Measurements from ENCODE around the gene RSBN1. TPM values are rescaled to one million over a fixed set of nuclear protein-coding genes. Genes with fewer than 3 reads are reported as not detected.

The RSBN1 gene
- total RNA-seq, 2 donors from 2014 or later, result 14.2 to 17.4 TPM

DNA sequence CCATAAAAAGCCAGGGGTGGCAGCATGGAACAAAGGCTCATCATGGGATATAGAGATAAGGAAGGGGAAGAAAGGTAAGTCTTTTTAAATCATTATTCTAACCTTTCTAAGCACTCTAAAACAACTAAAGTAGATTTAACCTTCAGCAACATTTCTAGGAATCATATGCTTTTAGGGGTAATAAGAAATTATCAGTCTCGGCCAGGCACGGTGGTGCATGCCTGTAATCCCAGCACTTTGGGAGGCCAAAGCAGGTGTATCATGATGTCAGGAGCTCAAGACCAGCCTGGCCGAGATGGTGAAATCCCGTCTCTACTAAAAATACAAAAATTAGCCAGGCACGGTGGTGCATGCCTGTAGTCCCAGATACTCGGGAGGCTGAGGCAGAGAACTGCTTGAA lies 32.7 kb downstream of the RSBN1 start:
- no peak for DNase-seq
- no peak for ATAC-seq

DNA sequence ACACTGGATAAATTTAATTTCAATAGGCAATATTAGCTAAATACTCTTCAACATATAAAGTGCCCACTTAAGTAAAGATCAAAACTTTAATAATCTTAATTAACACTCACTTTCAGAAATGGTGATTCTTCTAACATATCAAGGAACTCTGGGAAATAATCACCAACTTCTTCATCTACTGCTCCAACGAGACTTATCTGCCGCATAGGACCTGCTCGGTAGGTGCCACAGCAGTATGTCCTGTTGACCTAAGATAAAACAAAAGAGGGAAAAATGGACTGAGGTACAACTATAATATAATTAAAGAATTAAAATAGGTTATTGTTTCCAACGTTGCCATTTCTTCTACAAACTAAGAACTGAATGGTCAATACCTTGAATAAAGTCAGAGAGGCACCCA lies 34.7 kb downstream of the RSBN1 start:
- WGBS, 2 donors, result 43 to 52% methylated on average over 4 of the region's 4 CpGs
- H3K4me1 ChIP-seq, result peaks cover 23% of the 10 kb centered on the region
- intact Hi-C loops (cut with DNase I), result no loop called here
- H3K27ac ChIP-seq, result no peak overlapping the region
- no peaks in the 10 kb centered on the region for H3K27me3 ChIP-seq
- DNase-seq (no peak), ATAC-seq (no peak)
- TF ChIP-seq, protein P1, sequence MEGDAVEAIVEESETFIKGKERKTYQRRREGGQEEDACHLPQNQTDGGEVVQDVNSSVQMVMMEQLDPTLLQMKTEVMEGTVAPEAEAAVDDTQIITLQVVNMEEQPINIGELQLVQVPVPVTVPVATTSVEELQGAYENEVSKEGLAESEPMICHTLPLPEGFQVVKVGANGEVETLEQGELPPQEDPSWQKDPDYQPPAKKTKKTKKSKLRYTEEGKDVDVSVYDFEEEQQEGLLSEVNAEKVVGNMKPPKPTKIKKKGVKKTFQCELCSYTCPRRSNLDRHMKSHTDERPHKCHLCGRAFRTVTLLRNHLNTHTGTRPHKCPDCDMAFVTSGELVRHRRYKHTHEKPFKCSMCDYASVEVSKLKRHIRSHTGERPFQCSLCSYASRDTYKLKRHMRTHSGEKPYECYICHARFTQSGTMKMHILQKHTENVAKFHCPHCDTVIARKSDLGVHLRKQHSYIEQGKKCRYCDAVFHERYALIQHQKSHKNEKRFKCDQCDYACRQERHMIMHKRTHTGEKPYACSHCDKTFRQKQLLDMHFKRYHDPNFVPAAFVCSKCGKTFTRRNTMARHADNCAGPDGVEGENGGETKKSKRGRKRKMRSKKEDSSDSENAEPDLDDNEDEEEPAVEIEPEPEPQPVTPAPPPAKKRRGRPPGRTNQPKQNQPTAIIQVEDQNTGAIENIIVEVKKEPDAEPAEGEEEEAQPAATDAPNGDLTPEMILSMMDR (IDR thresholded peaks at IDR 0.05), result no peak
- TF ChIP-seq POLR2A (IDR thresholded peaks at IDR 0.05), result no peak
- no peaks in the 10 kb centered on the region for H3K36me3 ChIP-seq (replicated peaks in 1 of 2; ENCODE audit: insufficient read depth in 1 of 2, low read depth in 2 of 2)
- no peaks in the 10 kb centered on the region for H3K9me3 ChIP-seq
- no peak overlapping the region for H3K4me3 ChIP-seq

More for the DNA sequence above, 32.7 kb downstream of the RSBN1 start:
- TF ChIP-seq, protein P1 (IDR thresholded peaks at IDR 0.05), result no peak
- peaks cover 43% of the 10 kb centered on the region for H3K4me1 ChIP-seq
- no peaks in the 10 kb centered on the region for H3K9me3 ChIP-seq
- H3K27ac ChIP-seq, result no peak overlapping the region
- 95 to 96% methylated on average over 6 of the region's 6 CpGs for WGBS, 2 donors
- no peaks in the 10 kb centered on the region for H3K36me3 ChIP-seq (replicated peaks in 1 of 2; ENCODE audit: insufficient read depth in 1 of 2, low read depth in 2 of 2)
- H3K4me3 ChIP-seq, result no peak overlapping the region
- no peaks in the 10 kb centered on the region for H3K27me3 ChIP-seq
- intact Hi-C loops (cut with DNase I), result no loop called here

DNA sequence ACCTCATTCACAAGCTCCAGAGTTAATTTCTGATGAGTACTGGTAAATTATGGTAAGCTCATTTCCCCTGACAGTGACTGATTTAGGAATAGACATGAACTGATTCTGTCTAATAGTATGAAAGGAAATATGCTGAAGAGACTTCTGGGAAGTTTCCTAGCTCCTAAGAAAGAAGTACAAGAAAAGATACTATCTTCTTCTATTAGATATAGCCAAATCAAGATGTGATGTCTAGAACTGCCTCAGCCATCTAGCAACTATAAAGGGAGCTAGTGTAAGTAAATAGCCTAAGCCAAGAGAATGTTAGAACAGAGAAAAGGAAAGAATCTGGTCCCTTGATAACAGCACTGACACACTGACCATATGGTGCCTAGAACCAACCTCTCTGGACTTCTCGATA lies 42.2 kb downstream of the RSBN1 start:
- H3K27ac ChIP-seq, result no peak overlapping the region
- no peaks in the 10 kb centered on the region for H3K9me3 ChIP-seq
- H3K27me3 ChIP-seq, result no peaks in the 10 kb centered on the region
- peaks cover 6% of the 10 kb centered on the region for H3K4me1 ChIP-seq
- ATAC-seq (no peak), DNase-seq (no peak)
- intact Hi-C loops (cut with DNase I), result no loop called here
- no peak overlapping the region for H3K4me3 ChIP-seq
- peaks cover 0 to 8% of the 10 kb centered on the region in 2 donors for H3K36me3 ChIP-seq (replicated peaks in 1 of 2; ENCODE audit: insufficient read depth in 1 of 2, low read depth in 2 of 2)
- 79 to 89% methylated on average over 1 of the region's 1 CpG for WGBS, 2 donors
- TF ChIP-seq, protein P1 (IDR thresholded peaks at IDR 0.05), result no peak
- no peak for TF ChIP-seq POLR2A (IDR thresholded peaks at IDR 0.05)

DNA sequence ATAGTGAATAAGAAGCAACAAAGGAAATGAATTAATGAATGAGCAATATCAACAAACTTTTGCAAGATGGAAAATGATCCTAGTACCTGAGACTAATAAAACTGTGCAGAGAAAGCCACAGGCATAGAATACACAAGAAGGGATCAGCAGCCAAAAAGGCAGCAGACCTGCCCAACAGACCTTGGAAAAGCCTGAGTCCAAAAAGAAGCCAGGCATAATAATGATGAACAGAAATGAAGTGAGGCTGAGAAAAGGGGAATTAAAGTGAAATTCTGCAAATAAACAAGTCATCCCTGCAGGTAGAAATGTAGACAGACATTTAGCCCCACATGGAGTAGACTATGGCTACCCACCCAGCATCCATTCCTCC lies 42.7 kb downstream of the RSBN1 start:
- H3K4me3 ChIP-seq, result no peak overlapping the region
- ATAC-seq (no peak), DNase-seq (no peak)
- peaks cover 0 to 8% of the 10 kb centered on the region in 2 donors for H3K36me3 ChIP-seq (replicated peaks in 1 of 2; ENCODE audit: insufficient read depth in 1 of 2, low read depth in 2 of 2)
- no peak overlapping the region for H3K27ac ChIP-seq
- no peaks in the 10 kb centered on the region for H3K9me3 ChIP-seq
- no peak for TF ChIP-seq POLR2A (IDR thresholded peaks at IDR 0.05)
- intact Hi-C loops (cut with DNase I), result no loop called here
- H3K27me3 ChIP-seq, result no peaks in the 10 kb centered on the region
- H3K4me1 ChIP-seq, result peaks cover 6% of the 10 kb centered on the region

DNA sequence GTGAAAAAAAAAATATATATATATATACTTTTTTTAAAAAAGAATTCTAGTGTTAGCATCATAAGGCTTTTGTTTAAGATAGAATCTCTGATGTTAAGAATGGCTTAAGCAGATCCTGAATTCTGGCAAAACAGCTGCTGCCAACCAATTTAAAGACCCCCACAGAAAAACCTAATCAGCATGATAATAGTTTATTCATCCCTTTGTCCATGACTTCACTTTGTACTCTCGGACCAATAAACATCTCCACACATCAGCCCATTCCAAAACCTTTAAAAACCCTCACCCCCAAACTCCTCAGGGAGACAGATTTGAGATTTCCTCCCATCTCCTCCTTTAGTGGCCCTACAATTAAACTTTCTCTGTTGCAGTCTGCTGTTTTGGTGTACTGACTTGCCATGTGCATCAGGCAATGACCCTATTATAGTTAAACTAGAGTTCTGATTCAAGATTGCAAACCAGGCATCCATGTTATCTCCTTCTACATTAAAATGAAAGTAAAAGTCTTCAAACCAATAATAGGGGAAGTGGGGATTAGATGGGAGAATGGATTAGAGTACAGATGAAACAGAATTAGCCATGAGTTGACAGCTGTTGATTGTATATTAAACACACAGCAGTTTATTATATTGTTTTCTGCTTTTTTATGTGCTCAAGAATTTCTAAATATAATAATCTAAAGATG lies 43.2 kb downstream of the RSBN1 start:
- Histone ChIP-seq H3K27me3 (no peaks in the 10 kb centered on the region), H3K9me3 (no peaks in the 10 kb centered on the region), H3K27ac (no peak overlapping the region), H3K4me3 (no peak overlapping the region), H3K4me1 (peaks cover 6% of the 10 kb centered on the region), H3K36me3 (replicated peaks in 1 of 2; ENCODE audit: insufficient read depth in 1 of 2, low read depth in 2 of 2) (peaks cover 0 to 8% of the 10 kb centered on the region in 2 donors)
- TF ChIP-seq, protein P1 (IDR thresholded peaks at IDR 0.05), result no peak
- no peak for TF ChIP-seq POLR2A (IDR thresholded peaks at IDR 0.05)
- no peak for ATAC-seq
- intact Hi-C loops (cut with DNase I), result no loop called here
- WGBS, 2 donors, result 35 to 96% methylated on average over 1 of the region's 1 CpG
- no peak for DNase-seq

Data from body of pancreas (tissue), 4 donors.